Endothelial cell of umbilical vein (primary cell): ENCODE results near the gene TRAPPC10. TPM values are rescaled to one million over a fixed set of nuclear protein-coding genes. Genes with fewer than 3 reads are reported as not detected.

ENCODE experiments used
- BruUV-seq: library from RNA; stranded (reverse); fragments of 400-500 nt; replicated peaks from 2 replicates; lab custom pipeline; 2021; lab: Mats Ljungman, UMichigan
- CTCF ChIA-PET: fragments of 300-600, 350-600 bp; sonication (Branson Sonifier 250); formaldehyde crosslinking; loops from one replicate; lab custom pipeline; 2021; ENCODE audit warnings: antibody characterized with exemption, inconsistent platforms; lab: Charles Lee
- POLR2A ChIA-PET: fragments of 300-600, 350-600 bp; sonication (Branson Sonifier 250); formaldehyde crosslinking; loops from one replicate; lab custom pipeline; 2021; ENCODE audit warnings: antibody characterized with exemption, inconsistent platforms; lab: Charles Lee
- DNase-seq: peaks from one replicate; pipeline ENCODE4 v3.0.0-alpha.2; 2011; ENCODE audit warnings: low read depth, low spot score
- FAIRE-seq: peaks from 2 replicates; lab custom pipeline; 2011; peaks lifted over from hg19 to GRCh38; lab: Jason Lieb, UNC
- H2AFZ ChIP-seq: 2 replicates; pipeline ENCODE4 v1.6.0; 2012; ENCODE audit warnings: low read depth, low read length, control low read depth, inconsistent platforms
- H3K27ac ChIP-seq: 2 replicates; pipeline ENCODE4 v1.5.1; 2011; ENCODE audit warnings: low read depth, mild to moderate bottlenecking, control low read depth, low read length, moderate library complexity; ENCODE audit not compliant: insufficient read depth
- H3K27me3 ChIP-seq, 2 experiments: 2 replicates each; pipeline versions ENCODE4 v1.6.0 to v1.6.1; 2011; ENCODE audit warnings: low read length in 2 of 2, mixed read lengths in 1 of 2; ENCODE audit not compliant: control insufficient read depth in 2 of 2, insufficient read depth in 2 of 2
- H3K36me3 ChIP-seq, 2 experiments: 2 replicates in 1 of 2; 3 replicates in 1 of 2; pipeline ENCODE4 v1.5.1; 2011; ENCODE audit warnings: low read length in 2 of 2, mild to moderate bottlenecking in 1 of 2, moderate library complexity in 1 of 2; ENCODE audit not compliant: control insufficient read depth in 2 of 2, insufficient read depth in 2 of 2; ENCODE audit errors: extremely low read depth in 1 of 2
- H3K4me1 ChIP-seq: 3 replicates; pipeline ENCODE4 v1.5.1; 2011; ENCODE audit warnings: mild to moderate bottlenecking, low read length; ENCODE audit not compliant: control insufficient read depth, insufficient read depth; ENCODE audit errors: extremely low read depth
- H3K4me2 ChIP-seq: 2 replicates; pipeline ENCODE4 v1.6.1; 2011; ENCODE audit warnings: low read length, control low read depth, mixed read lengths; ENCODE audit not compliant: insufficient read depth
- H3K4me3 ChIP-seq, 3 experiments: fragments of 200-600 bp in 1 of 3; sonication (generic), shearing (Covaris generic) in 1 of 3; replicated peaks in 1 of 3; 2 replicates each; pipeline ENCODE4 v1.5.1; 2011 to 2016; ENCODE audit warnings: control low read depth in 3 of 3, low read length in 3 of 3, mild to moderate bottlenecking in 2 of 3, inconsistent platforms in 1 of 3, low read depth in 1 of 3, moderate library complexity in 1 of 3; ENCODE audit not compliant: insufficient read depth in 1 of 3
- H3K79me2 ChIP-seq: 2 replicates; pipeline ENCODE4 v1.6.0; 2012; ENCODE audit warnings: low read length, inconsistent platforms; ENCODE audit not compliant: control insufficient read depth, insufficient read depth
- H3K9ac ChIP-seq: replicated peaks from 2 replicates; pipeline ENCODE3; 2011; ENCODE audit warnings: low read length, control low read depth; ENCODE audit not compliant: insufficient read depth; ENCODE audit errors: extremely low read depth
- H3K9me1 ChIP-seq: replicated peaks from 3 replicates; pipeline ENCODE4 v1.6.0; 2011; ENCODE audit warnings: mild to moderate bottlenecking, low read length; ENCODE audit not compliant: control insufficient read depth, insufficient read depth; ENCODE audit errors: extremely low read depth
- H3K9me3 ChIP-seq: replicated peaks from 2 replicates; pipeline ENCODE4 v1.5.1; 2012; ENCODE audit warnings: low read length, inconsistent platforms; ENCODE audit not compliant: control insufficient read depth, insufficient read depth
- H4K20me1 ChIP-seq: replicated peaks from 2 replicates; pipeline ENCODE3; 2011; ENCODE audit warnings: mild to moderate bottlenecking, low read length; ENCODE audit not compliant: control insufficient read depth, insufficient read depth; ENCODE audit errors: extremely low read depth
- CTCF ChIP-seq, 2 donors: IDR thresholded peaks; 1 replicate in 1 of 2; 2 replicates in 1 of 2; pipeline ENCODE4 v1.5.1; 2011; ENCODE audit warnings: low read length in 2 of 2, mild to moderate bottlenecking in 2 of 2, moderate library complexity in 2 of 2, control low read depth in 1 of 2, inconsistent platforms in 1 of 2, low read depth in 1 of 2; ENCODE audit not compliant: insufficient read depth in 1 of 2; ENCODE audit errors: extremely low read depth in 1 of 2
- EZH2 ChIP-seq: IDR thresholded peaks from 2 replicates; pipeline ENCODE4 v1.6.1; 2012; ENCODE audit warnings: borderline replicate concordance, low read depth, mild to moderate bottlenecking, moderate library complexity, low read length, inconsistent platforms; ENCODE audit not compliant: severe bottlenecking
- FOS ChIP-seq: IDR thresholded peaks from 2 replicates; pipeline ENCODE4 v1.6.1; 2011; ENCODE audit warnings: mild to moderate bottlenecking, low read length, moderate library complexity, borderline replicate concordance; ENCODE audit not compliant: insufficient read depth
- GATA2 ChIP-seq: IDR thresholded peaks from 2 replicates; pipeline ENCODE4 v1.7.0; 2011; ENCODE audit warnings: low read depth, mild to moderate bottlenecking, moderate library complexity, mixed read lengths, low read length; ENCODE audit not compliant: insufficient read length, insufficient read depth
- JUN ChIP-seq: IDR thresholded peaks from 2 replicates; pipeline ENCODE4 v1.6.1; 2011; ENCODE audit warnings: borderline replicate concordance, low read depth; ENCODE audit not compliant: insufficient read length, insufficient read depth
- MAX ChIP-seq: IDR thresholded peaks from 2 replicates; pipeline ENCODE4 v1.6.1; 2011; ENCODE audit not compliant: insufficient read depth, insufficient read length
- MYC ChIP-seq: IDR thresholded peaks from one replicate; pipeline ENCODE4 v1.6.1; 2011; ENCODE audit warnings: mild to moderate bottlenecking, low read depth, low read length
- POLR2A ChIP-seq: IDR thresholded peaks from 2 replicates; pipeline ENCODE4 v1.6.1; 2012; ENCODE audit warnings: low read depth, mild to moderate bottlenecking, control low read depth, low read length
- POLR2AphosphoS5 ChIP-seq: IDR thresholded peaks from 2 replicates; pipeline ENCODE4 v1.6.1; 2012; ENCODE audit warnings: low read depth, mild to moderate bottlenecking, control low read depth, low read length, moderate library complexity; ENCODE audit not compliant: insufficient read depth
- dilution Hi-C: fragments of 300-500 bp; cut with MboI; formaldehyde crosslinking; loops from one replicate; pipeline ENCODE4 v1.15.0; 2019; ENCODE audit warnings: low sequenced_read_pairs; ENCODE audit not compliant: extremely low pct_ligation_motif_present
- intact Hi-C: fragments of 100-400 bp; cut with micrococcal nuclease; formaldehyde crosslinking; loops from one replicate; pipeline ENCODE4 v1.10.0; 2022
- polyA plus RNA-seq, 4 experiments: library from polyadenylated mRNA; depleted of rRNA in 3 of 4; stranded (reverse) in 3 of 4; unstranded in 1 of 4; fragments of >200 nt; gene quantifications; 2 replicates each; pipeline versions ENCODE4 v1.2.1 to v1.2.3, GENCODE V29; 2011 to 2012; ENCODE audit warnings: missing spikeins in 1 of 4
- total RNA-seq: library from RNA; stranded (reverse); gene quantifications from 2 replicates; pipeline ENCODE4 v1.2.3, GENCODE V29; 2021

TRAPPC10 gene
- total and polyA plus RNA-seq, 2 donors (not counting 3 experiments of a cell fraction or from before 2014, with no cell fraction given) = 21.5 to 33.6 TPM

GRCh38 chr21:43982489-43983078 is 29.5 kb upstream of the TRAPPC10 start:
- H3K4me3 ChIP-seq = no peak overlapping the region
- H3K27ac ChIP-seq = no peak overlapping the region
- DNase-seq (no peak), FAIRE-seq (no peak)
- ChIA-PET CTCF (no interaction called here), POLR2A (no interaction called here)
- H4K20me1 ChIP-seq = no peaks in the 10 kb centered on the region
- H3K79me2 ChIP-seq = no peaks in the 10 kb centered on the region
- peaks cover 0 to 10% of the 10 kb centered on the region in 2 experiments for H3K36me3 ChIP-seq
- H3K4me1 ChIP-seq = no peaks in the 10 kb centered on the region
- intact Hi-C loops = no loop called here
- dilution Hi-C loops = no loop called here
- H3K9me1 ChIP-seq = no peaks in the 10 kb centered on the region
- H3K4me2 ChIP-seq = no peak overlapping the region
- peaks cover 3 to 4% of the 10 kb centered on the region in 2 experiments for H3K27me3 ChIP-seq
- BruUV-seq = no TSS peak
- no peaks in the 10 kb centered on the region for H3K9me3 ChIP-seq
- TF ChIP-seq FOS = no peak
- no peak for TF ChIP-seq MYC
- TF ChIP-seq GATA2 = no peak
- no peak for TF ChIP-seq MAX
- TF ChIP-seq EZH2 = no peak
- no peak for TF ChIP-seq JUN
- TF ChIP-seq POLR2A = no peak
- TF ChIP-seq CTCF (IDR thresholded peaks at IDR 0.05; ENCODE audit: extremely low read depth in 1 of 2, insufficient read depth in 1 of 2, low read depth in 1 of 2, low read length in 2 of 2) = no peak
- no peak for TF ChIP-seq POLR2AphosphoS5
- no peak overlapping the region for H2AFZ ChIP-seq
- H3K9ac ChIP-seq = no peak overlapping the region
